IPS-11a (cell line): Measurements from ENCODE around the gene DNM3.

ENCODE experiments used
- H3K4me3 ChIP-seq: one replicate; pipeline ENCODE4 v1.5.1; 2013; ENCODE audit warnings: low read depth, low read length, control low read depth

Gene DNM3

DNA sequence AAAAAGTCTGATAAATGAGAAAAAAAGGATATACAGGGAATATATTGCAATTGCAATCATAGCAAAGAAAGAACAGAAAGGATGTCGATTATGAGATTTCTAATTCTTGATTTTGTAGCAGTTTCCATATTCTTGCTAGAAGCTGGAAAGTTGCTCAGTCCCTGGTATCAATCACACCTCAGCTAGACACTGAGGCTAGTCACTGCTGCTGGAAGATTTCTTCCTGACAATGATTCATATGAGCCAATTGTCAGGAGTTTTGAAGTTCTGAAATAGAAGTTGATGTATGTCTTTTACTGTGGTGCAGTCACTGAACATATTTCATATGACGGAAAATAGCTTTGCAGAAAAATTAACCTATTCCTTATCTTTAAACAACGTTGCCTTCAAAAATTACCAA is 370.8 kb downstream of the DNM3 start:
- H3K4me3 ChIP-seq, result no peak overlapping the region

DNA sequence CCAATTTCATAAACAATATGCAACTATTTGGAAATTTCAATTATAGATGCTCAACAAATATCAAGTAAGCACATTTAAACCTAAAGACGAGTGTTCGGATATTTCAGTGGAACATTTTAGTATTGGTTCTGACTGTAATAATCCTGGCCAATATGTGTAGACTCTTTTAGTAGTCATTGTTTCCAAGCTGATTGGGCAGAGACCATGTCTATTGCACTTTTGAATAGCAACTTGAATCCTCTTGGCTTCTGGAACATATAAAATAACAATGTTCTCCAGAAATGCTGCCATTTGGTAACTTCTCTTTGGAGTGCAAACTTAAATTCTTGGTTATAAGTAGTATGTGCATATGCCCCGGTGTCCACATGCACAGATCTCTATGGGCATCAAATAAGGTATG is 373.7 kb downstream of the DNM3 start:
- no peak overlapping the region for H3K4me3 ChIP-seq

DNA sequence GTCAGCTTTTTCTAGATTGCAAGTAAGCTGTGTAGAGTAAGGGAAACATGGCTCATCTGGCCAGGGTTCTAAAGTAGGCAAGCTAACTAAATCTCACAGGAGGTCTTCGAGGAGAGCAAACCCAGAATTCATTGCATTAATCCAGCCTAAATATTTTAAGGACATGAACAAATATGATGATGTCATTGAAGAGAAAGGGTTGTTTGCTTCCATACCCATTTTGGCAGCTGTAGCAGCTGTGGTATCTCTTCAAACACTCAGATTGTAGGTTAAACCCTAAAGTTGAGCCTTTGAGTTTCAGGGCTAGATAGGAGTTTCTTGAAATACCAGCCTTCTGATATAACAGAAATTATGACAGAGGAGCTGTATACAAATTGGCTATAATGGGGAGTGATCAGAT is 378.7 kb downstream of the DNM3 start:
- no peak overlapping the region for H3K4me3 ChIP-seq

DNA sequence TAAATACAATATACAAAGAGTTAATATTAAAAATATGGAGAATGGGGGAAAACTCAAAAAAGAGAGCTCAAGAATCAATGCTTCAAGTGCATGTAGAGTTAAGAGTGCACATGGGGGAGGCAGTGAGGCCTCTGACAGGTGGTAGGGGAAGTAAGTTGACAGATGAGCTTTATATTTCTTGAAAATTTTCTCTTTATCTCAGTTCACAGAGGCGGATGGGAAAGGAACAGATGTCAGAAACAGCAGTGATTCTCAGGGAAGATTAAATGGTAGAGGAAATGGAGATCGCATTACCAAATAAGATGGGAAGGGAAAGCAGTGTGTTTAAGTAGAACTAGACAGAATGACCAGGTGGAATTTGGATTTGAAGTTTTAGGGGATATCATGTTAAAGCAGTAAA is 379.1 kb downstream of the DNM3 start:
- H3K4me3 ChIP-seq, result no peak overlapping the region

DNA sequence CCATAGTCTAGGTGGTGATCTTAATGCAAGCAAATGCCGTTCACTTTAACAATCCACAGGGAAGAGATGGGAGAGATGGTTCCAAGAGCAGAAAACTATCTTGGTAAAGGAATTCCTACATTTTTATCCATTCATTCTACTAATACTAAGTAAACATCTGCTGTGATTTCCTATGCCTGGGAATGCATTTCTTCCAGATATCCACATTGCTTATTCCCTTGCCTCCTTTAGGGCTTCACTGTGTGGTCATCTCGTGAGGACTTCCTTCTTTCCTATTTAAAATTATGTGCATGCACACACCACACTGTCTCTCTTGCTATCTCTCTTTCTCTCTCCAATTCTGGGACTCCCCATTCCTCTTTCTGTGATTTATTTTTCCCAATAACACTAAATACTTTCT is 380.1 kb downstream of the DNM3 start:
- H3K4me3 ChIP-seq, result no peak overlapping the region

DNA sequence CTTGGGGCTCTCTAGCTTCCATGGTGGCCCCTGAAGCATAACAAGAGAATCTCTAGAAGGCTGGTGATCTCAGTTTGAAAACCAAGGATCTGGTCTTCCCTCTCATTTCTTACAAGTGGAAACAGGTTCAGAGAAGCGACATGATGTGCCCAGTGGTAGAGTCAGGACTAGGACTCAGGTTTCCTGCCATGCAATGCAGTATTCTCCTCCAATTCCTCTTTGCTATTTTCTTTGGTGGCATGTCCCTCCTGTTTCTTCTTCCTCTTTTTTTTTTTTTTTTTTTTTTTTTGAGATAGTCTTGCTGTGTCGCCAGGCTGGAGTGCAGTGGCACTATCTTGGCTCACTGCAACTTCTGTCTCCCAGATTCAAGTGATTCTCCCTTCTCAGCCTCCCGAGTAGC is 383.6 kb downstream of the DNM3 start:
- H3K4me3 ChIP-seq, result no peak overlapping the region

DNA sequence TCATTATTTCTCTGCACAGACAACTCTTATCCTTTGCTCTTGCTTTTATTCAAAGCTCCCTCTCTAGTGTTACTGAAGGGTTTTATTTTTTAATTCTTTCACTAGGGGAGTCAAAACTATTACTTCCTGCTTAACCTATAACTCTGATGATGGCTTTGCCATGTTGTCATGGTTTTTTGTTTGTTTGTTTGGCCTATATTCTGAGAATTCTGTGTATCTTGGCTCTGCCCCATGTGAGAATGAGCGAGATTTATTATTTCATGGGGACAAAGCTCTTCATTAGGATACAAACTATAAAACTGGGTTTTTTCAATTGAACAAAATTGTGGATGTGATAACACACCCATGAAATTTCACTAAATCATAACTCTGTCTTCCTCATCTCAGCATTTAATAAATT is 388.6 kb downstream of the DNM3 start:
- no peak overlapping the region for H3K4me3 ChIP-seq

DNA sequence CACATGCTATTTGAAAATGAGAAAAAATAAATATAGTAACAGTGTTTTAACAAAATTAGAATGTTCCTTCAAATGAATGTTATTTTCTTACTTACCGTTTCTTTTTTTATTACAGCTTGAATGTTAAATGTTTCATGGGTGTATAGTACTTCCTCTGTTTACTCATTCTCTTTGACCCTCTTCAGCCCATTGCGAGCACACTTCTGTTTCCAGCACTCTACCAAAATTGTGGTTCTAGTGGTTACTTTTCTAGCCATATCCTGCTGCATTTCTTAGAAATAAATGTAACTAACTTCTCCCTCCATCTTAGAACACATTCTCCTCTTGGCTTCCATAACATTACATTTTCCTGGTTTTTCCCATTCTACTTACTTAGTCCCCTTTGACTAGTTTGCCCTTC is 389.2 kb downstream of the DNM3 start:
- no peak overlapping the region for H3K4me3 ChIP-seq

DNA sequence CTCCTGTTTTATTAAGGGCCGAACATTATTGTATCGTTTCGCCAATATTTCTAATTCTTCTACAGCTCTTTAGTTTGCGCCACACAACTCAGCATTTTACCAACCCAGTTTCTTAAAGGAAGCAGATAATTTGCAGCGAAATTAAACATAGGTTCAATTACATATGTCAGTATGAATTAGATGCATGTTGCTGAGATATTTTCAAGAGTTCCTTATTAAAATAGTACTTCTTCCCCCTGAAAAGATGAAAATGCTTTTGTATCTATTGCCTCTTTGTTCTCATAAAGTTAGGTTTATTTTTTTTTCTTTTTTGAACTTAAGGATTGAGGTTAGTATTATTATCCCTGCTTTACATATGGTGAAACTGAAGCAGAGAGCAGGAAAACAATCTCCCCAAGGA is 395.7 kb downstream of the DNM3 start:
- H3K4me3 ChIP-seq, result no peak overlapping the region

DNA sequence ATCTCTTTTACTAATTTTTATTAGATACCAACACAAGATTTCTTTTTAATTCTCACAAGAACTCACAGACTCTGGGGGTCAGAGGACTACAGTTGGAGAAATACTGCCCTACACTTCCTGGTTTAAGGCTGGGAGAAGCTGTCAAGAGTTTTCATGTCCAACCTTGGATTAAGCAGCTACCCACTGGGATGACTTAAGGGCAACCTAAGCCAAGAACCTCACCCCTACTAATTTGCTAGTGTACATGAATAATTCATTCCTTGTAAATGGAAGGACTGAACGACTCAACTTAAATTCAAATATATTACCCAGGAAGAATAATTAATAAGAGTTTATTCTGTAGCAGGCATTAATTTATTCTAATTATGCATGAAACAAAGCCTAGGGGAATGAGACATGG is 396.9 kb downstream of the DNM3 start:
- no peak overlapping the region for H3K4me3 ChIP-seq

DNA sequence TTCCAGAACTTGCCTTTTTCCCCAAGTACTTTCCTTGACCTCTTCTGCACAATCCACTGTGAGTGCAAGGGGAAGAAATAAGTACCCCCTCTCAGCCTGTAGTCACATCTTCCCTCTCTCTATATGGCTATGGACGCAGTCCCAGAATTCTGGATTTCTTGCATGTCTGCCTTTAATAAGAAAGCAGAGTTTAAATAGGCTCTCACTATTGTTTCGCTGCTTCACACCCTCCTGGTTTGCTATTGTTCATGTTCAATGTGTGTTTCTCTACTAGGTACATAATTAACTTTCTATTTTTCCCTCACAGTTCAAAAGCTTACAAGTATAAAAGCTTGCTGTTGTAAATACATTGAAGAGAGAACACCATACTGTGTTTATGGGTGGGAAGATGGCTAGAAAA is 397.7 kb downstream of the DNM3 start:
- H3K4me3 ChIP-seq, result no peak overlapping the region

DNA sequence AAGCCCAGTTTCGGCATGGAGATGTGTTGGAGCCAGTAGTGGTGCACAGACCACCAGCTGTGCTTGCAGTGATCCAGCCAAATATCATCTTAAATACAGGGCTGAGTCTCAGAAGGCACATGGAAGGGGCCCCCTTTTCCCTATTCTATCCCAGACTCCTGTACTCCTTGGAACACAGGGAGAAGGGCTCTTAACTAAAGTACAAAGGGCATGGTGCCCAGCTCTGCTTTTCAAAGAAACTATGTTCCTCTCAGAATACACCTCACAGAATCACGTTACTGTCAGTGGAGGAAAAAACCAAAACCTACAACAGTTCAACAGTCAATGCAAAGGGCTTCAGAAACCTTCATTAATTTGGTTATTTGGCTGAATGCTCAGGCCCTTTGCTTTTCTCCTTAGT is 398.6 kb downstream of the DNM3 start:
- no peak overlapping the region for H3K4me3 ChIP-seq

DNA sequence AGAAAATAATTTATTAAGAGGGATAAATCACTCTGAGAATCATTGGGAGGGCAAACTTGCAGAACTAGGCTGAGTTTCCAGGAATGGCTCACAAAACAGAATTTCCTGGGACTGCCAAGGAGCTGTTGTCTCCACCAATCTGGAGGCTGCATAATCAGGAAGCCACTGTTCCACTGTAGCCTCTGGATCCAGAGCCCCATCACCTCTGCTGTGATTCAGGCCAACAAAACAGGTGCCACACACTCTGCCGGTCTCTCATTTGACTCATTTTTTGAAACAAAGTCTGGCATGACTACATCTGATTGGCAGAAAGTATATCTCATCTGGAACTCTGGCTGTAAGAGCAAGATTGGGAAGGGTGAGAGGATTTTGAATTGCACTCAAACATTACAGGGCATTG is 400.2 kb downstream of the DNM3 start:
- no peak overlapping the region for H3K4me3 ChIP-seq

DNA sequence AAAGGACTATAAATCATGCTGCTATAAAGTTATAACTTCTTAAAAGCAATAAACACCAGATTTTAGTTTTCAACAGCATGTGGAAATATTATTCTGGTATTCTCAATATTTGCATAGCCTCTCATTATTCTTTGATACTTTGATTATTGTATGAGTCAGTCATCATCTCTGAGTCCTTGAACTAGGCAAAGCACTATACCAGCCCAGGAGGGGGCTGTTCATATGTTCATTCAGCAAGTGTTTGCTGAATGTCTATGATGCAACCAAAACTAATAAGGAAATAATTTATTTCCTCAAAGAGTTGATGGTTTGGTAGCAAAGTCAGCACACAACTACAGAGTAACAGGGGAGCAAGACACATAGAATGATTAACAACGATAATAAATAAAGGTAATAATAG is 403.6 kb downstream of the DNM3 start:
- no peak overlapping the region for H3K4me3 ChIP-seq

DNA sequence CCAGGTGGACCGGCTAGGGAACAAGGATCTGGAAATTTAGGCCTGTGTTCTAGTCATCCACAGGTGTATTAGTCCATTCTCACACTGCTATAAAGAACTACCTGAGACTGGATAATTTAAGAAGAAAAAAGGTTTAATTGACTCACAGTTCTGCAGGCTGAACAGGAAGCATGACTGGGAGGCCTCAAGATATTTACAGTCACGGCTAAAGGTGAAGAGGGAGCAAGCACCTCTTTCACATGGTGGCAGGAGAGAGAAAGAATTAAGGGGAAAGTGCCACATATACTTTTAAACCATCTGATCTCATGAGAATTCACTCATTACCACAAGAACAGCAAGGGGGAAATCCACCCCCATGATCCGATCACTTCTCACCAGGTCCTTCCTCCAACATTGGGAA is 404.5 kb downstream of the DNM3 start:
- H3K4me3 ChIP-seq, result no peak overlapping the region

DNA sequence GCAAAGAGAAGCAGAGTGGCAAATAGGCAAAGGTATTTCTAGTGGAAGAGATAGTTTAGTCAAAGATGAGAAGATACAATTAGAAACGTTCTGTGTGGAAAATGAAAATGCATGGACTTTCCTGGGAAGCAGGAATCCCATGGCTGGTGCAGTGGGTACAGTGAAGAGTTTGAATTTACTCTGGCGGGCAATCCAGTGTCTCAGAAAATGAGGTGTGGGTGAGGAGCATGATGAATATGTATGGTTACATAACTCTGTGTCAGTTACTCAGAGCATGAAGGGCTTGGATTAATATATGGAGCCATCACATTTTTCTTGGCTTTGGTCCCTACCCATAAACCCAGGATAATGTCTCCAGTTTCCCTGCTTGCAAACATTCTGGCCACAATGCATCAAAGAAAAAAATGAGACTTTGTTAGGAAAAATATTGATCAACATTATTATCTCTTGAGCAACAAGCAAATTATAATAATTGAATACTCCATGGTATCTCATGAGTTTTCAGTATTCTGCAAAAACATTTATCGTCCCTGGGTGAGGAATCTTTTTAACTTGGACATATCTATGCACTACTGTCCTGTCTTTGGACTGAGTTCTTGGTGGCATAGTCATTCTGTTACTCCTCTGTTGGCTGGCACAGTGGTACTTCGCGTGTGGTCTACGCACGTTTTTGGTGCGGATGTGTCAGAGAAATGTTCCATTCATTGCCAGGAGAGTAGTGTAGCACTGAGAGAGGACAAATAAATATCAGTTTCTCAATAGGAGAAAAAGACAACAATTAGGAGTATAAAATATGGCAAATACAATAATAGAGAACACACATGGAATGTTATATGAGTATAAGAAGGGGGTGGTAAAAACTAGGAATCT is 405.5 kb downstream of the DNM3 start:
- H3K4me3 ChIP-seq, result no peak overlapping the region

DNA sequence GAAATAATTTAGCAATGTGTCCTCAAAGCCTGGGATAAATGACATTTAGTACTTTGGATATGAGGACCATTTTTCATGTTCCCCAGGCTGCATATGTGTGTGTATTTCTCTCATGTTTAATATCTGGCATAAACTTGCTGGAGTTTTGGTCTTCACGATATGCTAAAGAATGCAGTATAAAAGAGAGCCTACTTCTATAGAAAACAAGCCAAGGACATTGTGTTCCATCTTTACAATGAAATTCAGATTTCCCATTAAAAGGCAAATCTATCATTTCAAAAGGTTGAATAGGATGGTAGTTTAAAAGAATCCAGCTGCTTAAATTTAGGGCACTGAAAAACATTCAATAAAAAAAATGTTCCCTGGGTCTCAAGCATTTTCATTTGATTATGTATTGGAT is 410.2 kb downstream of the DNM3 start:
- H3K4me3 ChIP-seq, result no peak overlapping the region

DNA sequence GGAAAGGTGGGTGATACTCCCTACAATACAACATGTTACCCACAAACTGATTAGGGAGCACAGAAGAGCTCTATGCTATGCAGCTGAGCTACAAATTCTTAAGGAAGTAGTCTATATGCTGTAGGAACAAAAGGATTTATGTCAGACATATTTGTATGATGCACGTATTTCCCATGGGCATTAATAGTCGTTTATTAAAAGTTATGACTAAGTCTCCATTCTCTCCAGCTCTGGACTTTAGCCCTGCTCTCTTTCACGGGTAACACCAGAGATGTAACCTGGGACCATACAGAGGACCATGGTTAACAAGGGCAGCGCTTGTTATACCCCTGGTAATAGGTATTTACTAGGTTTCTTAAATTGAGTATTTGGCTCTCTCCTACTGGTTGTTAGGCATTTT is 411.0 kb downstream of the DNM3 start:
- H3K4me3 ChIP-seq, result no peak overlapping the region

DNA sequence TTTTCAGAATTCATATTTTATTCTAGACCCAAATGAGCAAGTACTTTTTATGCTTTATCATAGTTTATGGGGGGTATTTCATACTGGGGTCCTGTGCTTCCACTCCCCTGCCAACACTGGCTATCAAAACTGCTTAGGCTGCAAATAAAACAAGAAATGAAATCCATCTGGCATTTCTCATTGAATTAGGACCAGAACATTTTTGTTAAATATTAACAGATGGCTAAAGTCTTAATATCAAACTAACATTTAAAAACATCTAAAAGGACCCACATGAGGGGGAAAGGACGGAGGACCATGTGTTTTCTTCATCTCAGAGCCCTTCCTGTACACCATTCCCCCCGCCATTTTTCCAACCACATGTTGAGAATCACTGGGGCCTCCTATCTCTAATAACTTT is 411.7 kb downstream of the DNM3 start:
- no peak overlapping the region for H3K4me3 ChIP-seq

DNA sequence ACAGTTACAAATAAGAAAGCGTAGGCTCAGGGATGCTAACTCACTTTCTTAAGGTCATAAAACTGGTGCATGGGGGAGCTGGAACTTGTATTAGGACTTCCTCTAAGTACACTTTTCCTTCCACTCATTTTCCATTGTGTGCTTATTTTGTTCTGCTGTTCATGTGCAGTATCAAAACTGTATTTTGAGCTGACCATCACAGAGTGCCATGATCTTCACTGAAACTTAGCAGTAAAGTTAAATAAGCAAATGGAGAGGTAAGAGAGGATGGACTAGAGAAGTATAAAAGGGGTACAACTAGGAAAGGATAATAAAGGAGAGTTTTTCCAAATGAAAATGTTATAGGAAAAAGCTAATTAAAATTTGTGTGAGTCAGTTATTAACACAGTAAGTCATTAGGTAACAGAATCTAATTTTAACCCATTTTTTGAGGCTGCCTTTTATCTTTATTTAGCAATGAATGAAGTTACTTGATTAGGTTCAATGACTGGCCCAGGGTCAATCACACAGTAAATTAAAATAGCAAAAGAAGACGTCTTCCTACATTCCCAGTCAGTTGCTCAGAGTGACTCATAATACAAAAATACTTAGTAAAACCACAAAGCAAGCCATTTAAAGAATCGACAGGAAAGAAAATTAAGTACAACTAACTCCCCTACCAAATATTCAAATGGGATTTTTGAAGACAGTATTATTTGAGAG is 413.4 kb downstream of the DNM3 start:
- H3K4me3 ChIP-seq, result no peak overlapping the region

DNA sequence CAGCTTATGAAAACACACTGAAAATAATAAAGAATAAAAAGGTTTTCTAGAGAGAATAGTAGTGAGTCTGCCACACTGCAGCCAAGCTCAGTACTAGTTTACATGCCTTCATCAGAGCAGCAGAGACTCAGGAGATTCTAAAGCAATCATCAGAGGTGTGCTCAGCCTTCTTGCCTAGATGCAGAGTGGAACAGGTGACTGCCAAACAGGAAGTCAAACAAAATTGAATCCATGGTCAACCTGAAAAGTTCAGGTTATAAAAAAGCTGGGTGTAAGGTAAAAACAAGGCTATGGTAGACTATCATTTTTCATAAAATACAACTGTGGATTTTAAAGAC is 413.9 kb downstream of the DNM3 start:
- H3K4me3 ChIP-seq, result no peak overlapping the region

DNA sequence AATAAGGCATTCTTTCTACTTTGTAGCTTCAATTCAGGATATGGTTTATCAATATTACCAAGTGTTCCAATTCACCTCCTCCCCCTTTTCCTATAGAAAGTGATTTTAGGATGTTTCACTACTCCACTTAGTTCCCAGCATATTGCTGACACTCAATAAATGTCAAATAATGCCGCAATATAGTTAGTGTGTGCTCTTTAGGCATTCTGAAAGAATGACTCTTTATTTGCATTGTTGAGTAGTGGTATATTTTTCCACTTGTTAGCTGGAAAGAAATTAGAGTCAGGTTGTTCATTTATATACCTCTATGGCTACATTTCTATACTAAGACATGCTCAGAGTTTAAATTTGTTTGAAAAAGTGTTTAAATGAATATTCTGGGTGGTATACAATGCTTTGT is 424.6 kb downstream of the DNM3 start:
- no peak overlapping the region for H3K4me3 ChIP-seq
